Activated T-cell treated with anti-CD3 and anti-CD28 coated beads for 1 hour (primary cell): ENCODE measurements around the gene HOXB13.

Experiments used
- DNase-seq: peaks from one replicate; pipeline ENCODE4 v3.0.0-alpha.2; 2020; ENCODE audit warnings: low read depth

The HOXB13 gene

DNA sequence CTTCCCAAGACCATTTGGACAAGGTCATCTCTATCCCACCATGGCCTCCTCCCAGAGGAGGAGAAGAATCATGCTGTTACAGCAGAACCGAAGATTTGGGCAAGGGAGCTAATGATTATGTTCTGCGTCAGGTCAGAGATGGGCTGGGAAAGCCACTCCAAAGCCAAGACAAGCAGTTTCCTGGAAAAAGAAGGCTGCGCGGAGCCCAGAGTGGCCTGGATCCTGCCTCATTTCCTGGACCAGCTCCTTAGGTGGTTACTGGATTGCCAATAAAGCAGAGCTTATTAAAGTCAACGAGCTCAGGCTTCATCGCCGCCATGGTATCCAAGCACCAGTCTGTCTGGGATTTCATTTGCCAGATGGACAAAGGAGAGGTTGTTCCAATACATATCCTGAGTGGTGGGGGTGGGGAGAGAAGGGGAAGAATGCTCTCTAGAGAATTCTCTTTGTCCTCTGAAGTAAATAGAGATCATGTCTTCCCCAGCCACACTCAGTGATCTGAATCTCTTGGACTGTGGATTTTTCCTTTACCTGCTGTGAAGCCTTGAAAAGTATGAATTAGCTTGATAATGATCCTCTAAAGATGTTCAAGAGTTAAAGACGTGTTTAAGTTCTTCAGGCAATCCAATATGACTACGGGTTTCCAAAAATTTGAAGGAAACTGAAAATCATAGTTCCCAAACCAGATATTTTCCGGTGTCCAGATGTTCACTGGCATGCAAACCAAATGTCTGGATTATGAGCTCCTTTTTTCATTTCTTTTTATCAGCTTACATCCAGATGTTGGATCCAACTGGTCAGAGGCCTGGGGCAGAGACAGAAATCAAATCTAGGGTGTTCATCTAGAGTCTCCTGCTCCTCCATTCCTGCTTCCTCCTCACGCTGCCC, 23.9 kb downstream of the HOXB13 start:
- no peak for DNase-seq

DNA sequence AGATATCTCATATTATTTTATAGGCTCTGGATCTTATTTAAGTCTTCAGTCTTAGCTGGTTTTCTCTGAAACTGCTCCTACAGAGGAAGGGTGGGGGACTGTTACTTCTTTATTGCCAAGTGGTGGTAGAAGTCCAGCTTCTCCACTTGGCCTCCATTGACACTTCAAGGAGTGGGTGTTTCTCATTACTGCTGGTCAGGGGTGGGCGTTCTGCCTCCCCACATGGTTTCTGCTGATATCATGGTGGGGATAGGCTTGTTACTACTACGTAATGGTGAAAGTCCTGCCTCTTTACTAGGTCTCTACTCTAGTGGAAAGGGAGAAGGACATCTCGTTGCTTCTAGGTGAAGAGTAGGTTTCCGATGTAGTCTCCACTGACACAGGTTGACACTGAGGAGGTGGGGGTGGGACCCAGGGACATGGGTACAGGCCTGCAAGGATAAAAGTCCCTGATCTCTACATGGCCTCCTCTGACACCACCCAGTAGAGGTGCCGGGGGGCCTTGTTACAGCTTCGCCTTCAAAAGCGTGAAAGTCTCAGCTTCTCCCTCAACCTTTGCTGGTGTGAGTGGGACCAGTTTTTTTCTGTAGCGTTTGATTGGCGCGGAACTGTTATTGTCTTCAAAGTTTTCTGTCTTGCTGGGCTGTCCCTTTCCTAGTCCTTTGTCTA, 26.6 kb downstream of the HOXB13 start:
- no peak for DNase-seq

DNA sequence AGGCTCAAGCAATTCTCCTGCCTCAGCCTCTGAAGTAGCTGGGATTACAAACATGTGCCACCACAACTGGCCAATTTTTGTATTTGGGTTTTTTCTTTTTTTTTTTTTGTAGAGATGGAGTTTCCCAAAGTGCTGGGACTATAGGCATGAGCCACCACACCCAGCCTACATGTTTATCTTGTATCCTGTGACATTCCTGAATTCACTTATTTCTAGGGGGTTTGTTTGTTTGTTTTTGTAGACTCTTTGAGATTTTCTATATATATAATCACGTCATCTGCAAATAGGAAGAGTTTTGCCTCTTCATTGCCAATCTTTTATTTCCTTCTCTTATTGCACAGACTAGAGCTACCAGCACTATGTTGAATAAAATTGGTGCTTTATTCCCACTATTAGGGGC, 35.4 kb downstream of the HOXB13 start:
- no peak for DNase-seq

DNA sequence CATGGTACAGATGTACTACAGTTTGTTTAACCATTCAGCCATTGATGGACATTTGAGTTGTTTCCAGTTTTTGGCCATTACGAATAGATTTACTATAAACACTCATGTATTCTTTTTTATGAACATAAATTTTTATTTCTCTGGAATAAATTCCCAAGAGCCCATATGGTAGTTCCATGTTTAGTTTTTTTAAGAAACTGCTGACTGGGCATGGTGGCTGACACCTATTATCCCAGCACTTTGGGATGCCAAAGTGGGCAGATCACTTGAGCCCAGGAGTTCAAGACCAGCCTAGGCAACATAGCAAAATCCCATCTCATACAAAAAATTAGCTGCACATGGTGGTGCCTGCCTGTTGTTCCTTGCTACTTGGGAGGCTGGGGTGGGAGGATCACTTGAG, 36.5 kb downstream of the HOXB13 start:
- DNase-seq: no peak

DNA sequence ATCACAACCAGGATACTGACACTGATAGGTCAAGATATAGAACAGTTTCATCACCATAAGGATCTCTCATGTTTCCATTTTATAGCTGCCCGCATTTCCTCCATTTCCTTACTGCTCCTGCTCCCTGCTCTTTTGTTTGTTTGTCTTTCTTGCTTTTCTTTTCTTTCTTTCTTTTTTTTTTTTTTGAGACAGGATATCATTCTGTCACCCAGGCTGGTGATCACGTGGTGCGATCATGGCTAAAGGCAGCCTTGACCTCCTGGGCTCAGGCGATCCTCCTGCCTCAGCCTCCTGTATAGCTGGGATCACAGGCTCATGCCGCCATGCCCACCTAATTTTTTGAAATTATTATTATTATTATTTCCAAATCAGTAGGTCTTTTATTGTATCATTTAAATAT, 37.9 kb downstream of the HOXB13 start:
- no peak for DNase-seq

DNA sequence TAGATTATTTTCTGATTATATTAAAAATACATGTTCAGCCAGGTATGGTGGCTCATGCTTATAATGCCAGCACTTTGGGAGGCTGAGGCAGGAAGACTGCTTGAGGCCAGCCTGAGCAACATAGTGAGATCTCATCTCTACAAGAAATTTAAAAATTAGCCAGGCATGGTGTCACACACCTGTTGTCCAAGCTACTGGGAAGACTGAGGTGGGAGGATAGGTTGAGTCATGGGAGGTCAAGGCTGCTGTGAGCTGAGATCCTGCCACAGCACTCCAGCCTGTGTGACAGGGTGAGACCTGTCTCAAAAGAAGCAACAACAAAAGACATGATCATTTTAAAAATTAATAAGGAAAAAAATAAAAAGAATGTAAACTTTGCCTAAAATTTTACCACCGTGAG, 46.9 kb downstream of the HOXB13 start:
- DNase-seq: no peak

DNA sequence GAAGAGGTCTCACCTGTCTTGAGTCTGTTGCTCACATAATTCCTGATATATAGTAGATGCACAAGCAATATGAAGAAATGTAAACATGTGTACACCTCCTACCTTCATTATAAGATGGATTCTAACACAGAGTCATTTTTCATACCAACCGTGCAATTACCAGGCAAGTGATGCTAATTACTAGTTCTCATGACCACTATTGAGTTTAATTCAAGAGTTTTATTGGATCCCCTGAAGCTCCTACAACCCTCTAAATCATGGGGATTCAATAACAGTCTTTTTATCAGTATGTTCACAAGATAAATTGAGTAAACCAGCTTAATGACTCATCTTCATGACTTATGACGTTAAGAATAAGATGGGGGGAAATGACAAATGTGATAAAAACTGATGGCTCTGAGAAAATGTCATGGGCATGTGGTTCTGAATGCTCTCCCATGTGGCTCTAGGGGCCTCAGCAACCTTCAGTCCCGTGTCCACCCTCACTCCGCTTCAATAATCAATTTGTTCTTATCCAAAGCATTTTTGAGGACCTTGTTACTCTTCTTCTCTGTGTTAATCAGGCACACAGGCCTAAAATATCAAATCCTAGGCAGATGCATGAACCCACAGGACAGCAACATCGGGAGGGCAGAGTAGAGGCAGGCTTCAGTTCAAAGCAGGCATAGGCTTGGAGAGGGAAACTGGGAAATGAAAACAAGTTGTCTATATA, 49.0 kb downstream of the HOXB13 start:
- DNase-seq: no peak

DNA sequence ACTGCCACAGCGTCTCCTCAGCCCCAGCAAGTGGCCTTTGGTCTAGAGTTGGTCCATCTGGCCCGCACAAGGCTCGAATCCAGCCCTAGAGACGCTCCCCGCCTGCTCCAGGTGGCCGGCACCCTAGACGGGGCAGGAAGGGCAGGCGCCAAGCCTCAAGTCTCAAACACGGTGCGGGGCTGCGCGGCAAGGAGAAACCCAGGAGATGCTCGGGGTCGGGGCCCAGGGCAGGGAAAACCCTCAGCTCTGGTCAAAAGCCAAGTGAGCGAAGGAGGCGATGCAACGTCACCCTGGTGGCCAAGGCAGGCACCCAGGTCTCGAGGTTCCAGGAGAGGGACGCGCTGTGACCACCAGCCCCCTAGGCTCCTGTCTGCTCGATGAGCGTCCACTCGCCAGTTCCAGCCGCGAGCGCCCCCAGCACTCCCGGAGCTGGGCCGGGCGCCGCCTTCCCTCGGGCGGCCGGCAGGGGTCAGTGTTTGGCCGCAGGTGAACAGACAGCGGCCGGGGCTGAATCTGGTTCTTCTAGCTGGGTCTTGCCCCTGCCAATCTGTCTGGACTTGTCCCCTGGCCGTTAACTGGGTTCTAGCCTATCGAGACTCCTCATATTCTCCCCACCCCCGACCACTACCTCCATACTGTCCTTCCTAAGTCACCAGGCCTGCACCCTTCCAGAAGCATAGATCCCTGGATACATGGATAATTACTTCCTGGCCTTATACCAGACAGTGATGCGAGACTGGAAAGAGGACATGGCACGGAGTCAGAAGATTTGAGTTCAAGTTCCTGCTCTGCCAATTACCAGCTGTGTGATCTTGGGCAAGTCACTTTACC, 50.2 kb downstream of the HOXB13 start:
- peak; percentile 58 for DNase-seq

DNA sequence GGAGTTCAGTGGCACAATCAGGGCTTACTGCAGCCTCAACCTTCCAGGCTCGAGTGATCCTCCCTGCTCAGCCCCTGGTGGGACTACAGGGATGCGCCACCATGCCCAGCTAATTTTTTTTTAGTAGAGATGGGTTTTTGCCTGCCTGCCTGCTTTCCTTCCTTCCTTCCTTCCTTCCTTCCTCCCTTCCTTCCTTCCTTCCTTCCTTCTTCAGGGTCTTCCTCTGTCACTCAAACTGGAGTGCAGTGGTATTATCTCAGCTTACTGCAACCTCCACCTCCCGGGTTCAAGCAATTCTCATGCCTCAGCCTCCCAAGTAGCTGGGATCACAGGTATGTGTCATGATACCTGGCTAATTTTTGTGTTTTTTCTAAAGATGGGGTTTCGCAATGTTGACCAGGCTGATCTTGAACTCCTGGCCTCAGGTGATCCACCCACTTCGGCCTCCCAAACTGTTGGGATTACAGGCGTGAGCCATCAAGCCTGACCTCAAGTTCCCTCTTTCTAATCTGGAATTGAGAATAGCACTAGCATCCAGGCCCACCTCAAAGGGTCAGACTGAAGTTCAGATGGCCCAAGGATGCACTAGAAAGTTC, 51.5 kb downstream of the HOXB13 start:
- no peak for DNase-seq
